Chondrocyte (in vitro differentiated cells): ENCODE data around the gene KCNT2. TPM values are rescaled to one million over a fixed set of nuclear protein-coding genes. Genes with fewer than 3 reads are reported as not detected.

Source experiments
- DNase-seq: peaks from one replicate; pipeline ENCODE4 v3.0.0; 2021; ENCODE audit warnings: mixed read lengths, low spot score
- H3K27ac Mint-ChIP-seq: one replicate; pipeline ENCODE4 v1.8.0; 2021; ENCODE audit warnings: mild to moderate bottlenecking, moderate library complexity, mixed read lengths; ENCODE audit not compliant: unreplicated experiment
- H3K27me3 Mint-ChIP-seq: 2 replicates; pipeline ENCODE4 v1.8.0; 2021; ENCODE audit warnings: low read depth, mixed read lengths
- H3K36me3 Mint-ChIP-seq: 2 replicates; pipeline ENCODE4 v1.8.0; 2021; ENCODE audit warnings: low read depth, mixed read lengths
- H3K4me1 Mint-ChIP-seq: 2 replicates; pipeline ENCODE4 v1.8.0; 2021; ENCODE audit warnings: low read depth, mild to moderate bottlenecking, mixed read lengths
- H3K4me3 Mint-ChIP-seq: one replicate; pipeline ENCODE4 v1.8.0; 2021; ENCODE audit warnings: mild to moderate bottlenecking, moderate library complexity, mixed read lengths; ENCODE audit not compliant: unreplicated experiment
- H3K9me3 Mint-ChIP-seq: 2 replicates; pipeline ENCODE4 v1.8.0; 2021; ENCODE audit warnings: low read depth, mixed read lengths
- CTCF ChIP-seq: fragments of 200-600 bp; sonication (generic); IDR thresholded peaks from 2 replicates; pipeline ENCODE4 v1.5.0; 2021; ENCODE audit warnings: antibody characterized with exemption, mild to moderate bottlenecking, moderate library complexity
- total RNA-seq: library from RNA; stranded (reverse); gene quantifications from 3 replicates; pipeline ENCODE4 v1.2.1, GENCODE V29; 2021

KCNT2 gene
- total RNA-seq, 1 donor from 2014 or later: 13.4 TPM

DNA sequence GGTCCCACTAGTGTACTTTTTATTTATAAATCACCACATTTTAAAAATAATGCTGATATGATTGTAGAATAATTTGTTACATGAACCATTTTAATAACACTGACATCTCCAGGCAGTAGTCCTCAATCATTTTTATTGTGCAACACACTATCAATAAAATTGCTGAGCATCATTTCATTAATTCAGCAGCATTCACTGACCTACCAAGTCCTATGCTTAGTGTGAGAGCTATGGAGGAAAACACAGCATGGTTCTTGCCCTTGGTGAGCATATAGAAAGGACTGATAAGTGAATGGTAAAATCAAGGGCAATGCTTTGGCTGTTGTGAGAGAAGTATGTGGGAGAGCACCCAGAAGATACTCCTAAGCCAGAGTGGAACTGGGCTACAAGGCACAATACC, 119.7 kb downstream of the KCNT2 start:
- Mint-ChIP-seq H3K36me3 (peaks cover 9% of the 10 kb centered on the region), H3K4me1 (peaks cover 6% of the 10 kb centered on the region), H3K27ac (no peak overlapping the region), H3K9me3 (peaks cover 5% of the 10 kb centered on the region), H3K27me3 (no peaks in the 10 kb centered on the region), H3K4me3 (no peak overlapping the region)
- no peak for TF ChIP-seq CTCF
- no peak for DNase-seq

DNA sequence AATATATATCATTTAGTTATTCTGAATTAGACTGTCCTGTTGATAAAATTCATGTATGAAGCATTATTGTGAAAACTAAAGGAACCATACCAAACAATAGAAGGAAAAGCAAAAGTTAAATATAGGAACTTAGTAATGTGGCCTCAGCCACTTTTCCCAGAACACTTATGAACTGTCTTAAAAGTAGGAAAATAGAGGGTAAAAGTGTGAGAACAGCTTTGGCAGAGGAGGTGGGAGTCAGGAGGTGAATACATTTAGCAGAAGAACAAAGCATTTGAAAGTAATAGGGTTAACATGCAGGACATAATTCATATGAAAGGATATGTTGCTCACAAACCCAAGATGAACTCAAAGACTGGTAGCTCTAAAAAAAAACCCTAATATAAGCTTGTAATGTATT, 121.9 kb downstream of the KCNT2 start:
- peaks cover 6% of the 10 kb centered on the region for H3K4me1 Mint-ChIP-seq
- H3K4me3 Mint-ChIP-seq: no peak overlapping the region
- no peak for DNase-seq
- peaks cover 13% of the 10 kb centered on the region for H3K36me3 Mint-ChIP-seq
- TF ChIP-seq CTCF: no peak
- no peaks in the 10 kb centered on the region for H3K27me3 Mint-ChIP-seq
- H3K9me3 Mint-ChIP-seq: peaks cover 5% of the 10 kb centered on the region
- no peak overlapping the region for H3K27ac Mint-ChIP-seq

DNA sequence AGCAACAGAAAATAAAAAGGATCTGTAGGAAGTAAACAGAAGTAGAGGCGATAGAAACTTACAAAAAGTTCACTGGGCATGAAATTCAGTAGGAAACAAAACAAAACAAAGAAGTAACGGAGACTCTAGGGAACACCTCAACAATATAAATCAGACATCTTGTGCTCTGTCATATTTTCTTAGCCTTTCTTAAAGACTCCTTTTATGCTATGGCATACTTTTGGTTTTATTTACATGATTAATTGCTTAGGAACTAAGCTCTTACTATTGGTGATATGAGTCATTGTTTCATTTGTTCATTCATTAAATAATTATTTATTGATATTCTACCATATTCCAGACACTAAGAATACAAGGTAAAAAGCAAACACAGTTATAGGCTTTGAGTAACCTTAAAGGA, 126.6 kb downstream of the KCNT2 start:
- H3K4me3 Mint-ChIP-seq: no peak overlapping the region
- TF ChIP-seq CTCF: no peak
- H3K27ac Mint-ChIP-seq: no peak overlapping the region
- no peaks in the 10 kb centered on the region for H3K4me1 Mint-ChIP-seq
- no peaks in the 10 kb centered on the region for H3K27me3 Mint-ChIP-seq
- H3K9me3 Mint-ChIP-seq: peaks cover 5% of the 10 kb centered on the region
- DNase-seq: no peak
- peaks cover 23% of the 10 kb centered on the region for H3K36me3 Mint-ChIP-seq

DNA sequence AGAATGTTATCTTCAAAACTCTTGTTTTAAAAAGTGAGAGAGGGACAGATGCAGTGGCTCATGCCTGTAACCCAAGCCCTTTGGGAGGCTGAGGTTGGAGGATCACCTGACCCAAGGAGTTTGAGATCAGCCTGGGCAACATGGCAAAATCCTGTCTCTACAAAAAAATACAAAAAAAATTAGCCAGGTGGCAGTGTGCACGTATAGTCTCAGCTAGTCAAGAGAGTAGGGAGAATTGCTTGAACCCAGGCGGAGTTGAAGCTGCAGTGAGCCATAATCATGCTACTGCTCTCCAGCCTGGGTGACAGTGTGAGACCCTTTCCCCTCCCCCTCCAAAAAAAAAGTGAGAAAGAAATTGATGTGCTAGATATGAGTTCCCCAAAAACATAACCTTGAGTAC, 131.0 kb downstream of the KCNT2 start:
- no peaks in the 10 kb centered on the region for H3K4me1 Mint-ChIP-seq
- DNase-seq: no peak
- no peak for TF ChIP-seq CTCF
- H3K27me3 Mint-ChIP-seq: no peaks in the 10 kb centered on the region
- H3K4me3 Mint-ChIP-seq: no peak overlapping the region
- peaks cover 16% of the 10 kb centered on the region for H3K36me3 Mint-ChIP-seq
- H3K27ac Mint-ChIP-seq: no peak overlapping the region
- H3K9me3 Mint-ChIP-seq: no peaks in the 10 kb centered on the region

GRCh38 chr1:196467230-196467925, 140.9 kb downstream of the KCNT2 start:
- DNase-seq: no peak
- no peak overlapping the region for H3K4me3 Mint-ChIP-seq
- peaks cover 13% of the 10 kb centered on the region for H3K4me1 Mint-ChIP-seq
- H3K9me3 Mint-ChIP-seq: no peaks in the 10 kb centered on the region
- no peaks in the 10 kb centered on the region for H3K36me3 Mint-ChIP-seq
- no peak overlapping the region for H3K27ac Mint-ChIP-seq
- H3K27me3 Mint-ChIP-seq: no peaks in the 10 kb centered on the region
- TF ChIP-seq CTCF: no peak
